Epithelial cell of esophagus (primary cell): Measurements from ENCODE around the gene AMOTL1.

Experiments
- DNase-seq: peaks from one replicate; pipeline ENCODE4 v3.0.0; 2010; ENCODE audit warnings: low read depth
- H3K4me3 ChIP-seq: 2 replicates; pipeline ENCODE4 v1.5.1; 2011; ENCODE audit warnings: mild to moderate bottlenecking, low read length, control low read depth
- TF ChIP-seq, protein P1 (sequence below): IDR thresholded peaks from 2 replicates; pipeline ENCODE4 v1.5.1; 2011; ENCODE audit warnings: low read depth, mild to moderate bottlenecking, low read length, control low read depth, inconsistent platforms; ENCODE audit not compliant: insufficient read depth; ENCODE audit errors: missing control alignments

Gene AMOTL1

DNA sequence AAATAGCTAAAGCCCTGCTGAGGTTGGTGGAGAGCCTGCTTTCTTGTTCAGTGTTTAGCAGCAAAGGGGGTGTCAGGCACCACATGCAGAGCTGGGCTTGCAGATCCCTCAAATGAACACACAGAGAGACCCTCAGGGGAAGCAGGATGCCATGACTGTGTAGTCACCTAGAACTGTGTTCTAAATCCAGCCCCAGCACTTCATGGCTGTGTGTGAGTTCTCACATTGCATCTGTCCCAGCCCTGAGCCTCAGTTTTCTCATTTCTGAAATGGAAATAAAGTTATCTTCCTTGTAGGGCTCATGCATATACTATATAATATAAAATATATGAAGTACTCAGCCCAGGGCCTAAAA, 158.1 kb downstream of the AMOTL1 start:
- DNase-seq, result no peak
- TF ChIP-seq, protein P1, sequence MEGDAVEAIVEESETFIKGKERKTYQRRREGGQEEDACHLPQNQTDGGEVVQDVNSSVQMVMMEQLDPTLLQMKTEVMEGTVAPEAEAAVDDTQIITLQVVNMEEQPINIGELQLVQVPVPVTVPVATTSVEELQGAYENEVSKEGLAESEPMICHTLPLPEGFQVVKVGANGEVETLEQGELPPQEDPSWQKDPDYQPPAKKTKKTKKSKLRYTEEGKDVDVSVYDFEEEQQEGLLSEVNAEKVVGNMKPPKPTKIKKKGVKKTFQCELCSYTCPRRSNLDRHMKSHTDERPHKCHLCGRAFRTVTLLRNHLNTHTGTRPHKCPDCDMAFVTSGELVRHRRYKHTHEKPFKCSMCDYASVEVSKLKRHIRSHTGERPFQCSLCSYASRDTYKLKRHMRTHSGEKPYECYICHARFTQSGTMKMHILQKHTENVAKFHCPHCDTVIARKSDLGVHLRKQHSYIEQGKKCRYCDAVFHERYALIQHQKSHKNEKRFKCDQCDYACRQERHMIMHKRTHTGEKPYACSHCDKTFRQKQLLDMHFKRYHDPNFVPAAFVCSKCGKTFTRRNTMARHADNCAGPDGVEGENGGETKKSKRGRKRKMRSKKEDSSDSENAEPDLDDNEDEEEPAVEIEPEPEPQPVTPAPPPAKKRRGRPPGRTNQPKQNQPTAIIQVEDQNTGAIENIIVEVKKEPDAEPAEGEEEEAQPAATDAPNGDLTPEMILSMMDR, result no peak
- H3K4me3 ChIP-seq, result no peak overlapping the region
